Measurements from ENCODE around the gene HBA1. TPM values are rescaled to one million over a fixed set of nuclear protein-coding genes. Genes with fewer than 3 reads are reported as not detected.

Gene HBA1
- polyA plus RNA-seq, 1 donor from 2014 or later: not detected

DNA sequence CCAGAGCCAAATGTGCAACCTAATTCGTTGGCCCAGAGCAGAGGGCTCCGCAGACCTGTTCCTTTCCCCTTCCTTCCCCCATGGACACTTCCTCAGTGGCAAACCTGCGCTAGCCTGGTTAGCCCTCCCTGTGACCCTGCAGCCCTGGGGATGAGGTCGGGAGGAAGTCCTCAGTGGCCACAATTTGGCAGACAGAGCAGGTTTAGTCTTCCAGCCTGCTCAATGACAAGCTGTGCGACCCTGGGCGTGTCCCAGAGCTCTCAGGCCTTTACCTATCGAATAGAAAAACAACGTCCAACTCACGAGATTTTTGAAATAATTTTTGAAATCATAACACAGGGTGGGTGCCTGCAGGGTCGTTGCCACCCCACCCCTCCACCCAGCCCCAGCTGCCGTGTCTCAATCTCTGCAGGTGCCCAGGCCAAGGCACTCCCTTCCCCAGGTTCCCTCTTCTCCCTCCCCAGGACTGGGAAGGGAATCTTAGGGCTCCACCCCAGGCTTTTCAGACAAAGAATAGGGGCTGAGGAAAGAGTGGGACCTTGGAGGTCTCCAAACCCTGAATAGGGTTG lies 9.3 kb upstream of the HBA1 start:
- no peak overlapping the region for H2AFZ ChIP-seq (ENCODE audit: low read depth, low read length)
- no peaks in the 10 kb centered on the region for H4K20me1 ChIP-seq (ENCODE audit: insufficient read depth)
- peaks cover 76% of the 10 kb centered on the region for H3K27me3 ChIP-seq (ENCODE audit: insufficient read depth, low read depth, low read length)

GRCh38 chr16:168424-168823 lies 8.1 kb upstream of the HBA1 start:
- Histone ChIP-seq H3K4me3 (ENCODE audit: low read length) (no peak overlapping the region), H3K4me2 (ENCODE audit: low read length) (no peak overlapping the region), H3F3A (ENCODE audit: insufficient read depth, low read length, poor library complexity, severe bottlenecking) (no peaks in the 10 kb centered on the region), H3K79me2 (replicated peaks; ENCODE audit: insufficient read depth, low read length) (no peaks in the 10 kb centered on the region), H3K9me2 (ENCODE audit: insufficient read depth, low read length) (no peaks in the 10 kb centered on the region), H3K9me3 (ENCODE audit: low read length) (no peaks in the 10 kb centered on the region), H3K27ac (ENCODE audit: low read length) (no peak overlapping the region), H3K36me3 (ENCODE audit: insufficient read depth, low read length) (no peaks in the 10 kb centered on the region), H2AFZ (ENCODE audit: low read depth, low read length) (no peak overlapping the region), H3K27me3 (ENCODE audit: insufficient read depth, low read depth, low read length) (peaks cover 70% of the 10 kb centered on the region), H4K20me1 (ENCODE audit: insufficient read depth) (no peaks in the 10 kb centered on the region), H3K9ac (ENCODE audit: low read length) (no peak overlapping the region)
- TF ChIP-seq CTCF (IDR thresholded peaks at IDR 0.05; ENCODE audit: poor library complexity, severe bottlenecking) (no peak), EP300 (conservative IDR thresholded peaks at IDR 0.05; ENCODE audit: poor library complexity, severe bottlenecking) (no peak), SMC3 (conservative IDR thresholded peaks at IDR 0.05; ENCODE audit: poor library complexity) (no peak), POLR2AphosphoS5 (IDR thresholded peaks at IDR 0.05) (no peak), MXI1 (conservative IDR thresholded peaks at IDR 0.05; ENCODE audit: poor library complexity, severe bottlenecking) (no peak), TAF1 (IDR thresholded peaks at IDR 0.05; ENCODE audit: low read depth) (no peak), REST (IDR thresholded peaks at IDR 0.05; ENCODE audit: borderline replicate concordance) (no peak), EZH2 (IDR thresholded peaks at IDR 0.05; ENCODE audit: borderline replicate concordance, insufficient read depth, low read length, poor library complexity, severe bottlenecking) (no peak), RAD21 (conservative IDR thresholded peaks at IDR 0.05) (no peak)

More for the DNA sequence above, 9.3 kb upstream of the HBA1 start:
- Histone ChIP-seq H3F3A (ENCODE audit: insufficient read depth, low read length, poor library complexity, severe bottlenecking) (no peaks in the 10 kb centered on the region), H3K9me2 (ENCODE audit: insufficient read depth, low read length) (no peaks in the 10 kb centered on the region), H3K9me3 (ENCODE audit: low read length) (no peaks in the 10 kb centered on the region), H3K27ac (ENCODE audit: low read length) (no peak overlapping the region), H3K36me3 (ENCODE audit: insufficient read depth, low read length) (no peaks in the 10 kb centered on the region), H3K79me2 (replicated peaks; ENCODE audit: insufficient read depth, low read length) (no peaks in the 10 kb centered on the region), H3K4me3 (ENCODE audit: low read length) (no peak overlapping the region), H3K9ac (ENCODE audit: low read length) (no peak overlapping the region), H3K4me2 (ENCODE audit: low read length) (no peak overlapping the region)
- TF ChIP-seq EZH2 (IDR thresholded peaks at IDR 0.05; ENCODE audit: borderline replicate concordance, insufficient read depth, low read length, poor library complexity, severe bottlenecking) (no peak), MXI1 (conservative IDR thresholded peaks at IDR 0.05; ENCODE audit: poor library complexity, severe bottlenecking) (no peak)

All from neural cell (in vitro differentiated cells).